ENCODE results near the gene PHLDA2.

DNA sequence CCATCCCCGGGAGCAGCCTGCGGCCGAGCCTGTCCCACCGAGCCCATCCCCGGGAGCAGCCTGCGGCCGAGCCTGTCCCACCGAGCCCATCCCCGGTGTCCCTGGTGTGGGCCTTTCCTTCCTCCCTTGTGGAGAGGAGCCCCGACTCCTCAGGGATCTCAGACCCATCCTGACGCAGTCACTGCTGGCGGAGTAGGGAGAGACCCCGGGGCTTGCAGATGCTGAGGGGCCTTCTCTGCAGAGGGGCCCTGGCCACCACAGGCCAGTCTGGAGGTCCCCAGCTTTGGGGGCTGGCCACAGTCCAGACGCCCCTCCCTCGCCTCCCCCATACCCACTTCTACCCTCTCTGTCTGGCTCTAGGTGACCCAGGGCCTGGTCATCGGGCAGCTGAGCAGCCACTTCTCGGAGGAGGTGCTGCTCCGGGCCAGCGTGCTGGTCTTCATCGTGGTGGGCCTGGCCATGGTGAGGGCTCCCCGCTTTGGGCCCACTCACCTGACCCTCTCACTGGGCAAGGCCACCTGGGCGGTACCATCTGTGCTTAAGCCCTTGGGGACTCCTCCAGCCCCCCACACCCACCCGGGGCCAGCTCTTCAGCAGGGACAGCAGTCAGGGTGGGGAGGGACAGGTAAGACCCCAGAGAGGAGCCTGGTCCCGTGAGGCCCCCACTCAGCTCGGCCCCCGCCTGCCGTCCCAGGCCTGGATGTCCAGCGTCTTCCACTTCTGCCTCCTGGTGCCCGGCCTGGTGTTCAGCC is 7.3 kb downstream of the PHLDA2 start:
- TF ChIP-seq EZH2 (IDR thresholded peaks at IDR 0.05; ENCODE audit: insufficient read depth, poor library complexity, severe bottlenecking) (no peak), EZH2phosphoT487 (IDR thresholded peaks at IDR 0.05; ENCODE audit: insufficient read depth, low read depth) (no peak)
